Stimulated activated CD4-positive, alpha-beta T cell treated with anti-CD3 and anti-CD28 coated beads, Interleukin-1b, Interleukin-23, amount 100 ng/mL, for 24 hours (primary cell): ENCODE data around the gene ADGRG7.
A peak's percentile ranks its signal among the peaks of the same experiment; 100 is the strongest.

Source experiments
- DNase-seq, 4 experiments: peaks; one replicate each; pipeline ENCODE4 v3.0.0-alpha.2; 2020; ENCODE audit warnings: low read depth in 4 of 4, low spot score in 1 of 4

ADGRG7 gene

GRCh38 chr3:100697723-100698285 is 88.4 kb downstream of the ADGRG7 start:
- no peak for DNase-seq

GRCh38 chr3:100698736-100699135 is 89.3 kb downstream of the ADGRG7 start:
- no peak for DNase-seq

GRCh38 chr3:100700708-100701107 is 91.3 kb downstream of the ADGRG7 start:
- DNase-seq: no peak

GRCh38 chr3:100702082-100702979 is 92.9 kb downstream of the ADGRG7 start:
- DNase-seq: no peak

GRCh38 chr3:100702980-100703345 is 93.6 kb downstream of the ADGRG7 start:
- no peak for DNase-seq

- DNase-seq: no peak
Measured at GRCh38 chr3:100703865-100704264, 94.5 kb downstream of the ADGRG7 start.

GRCh38 chr3:100706365-100706764 is 97.0 kb downstream of the ADGRG7 start:
- no peak for DNase-seq

- DNase-seq: no peak
Measured at GRCh38 chr3:100708644-100708988, 99.2 kb downstream of the ADGRG7 start.

GRCh38 chr3:100708989-100709841 is 99.8 kb downstream of the ADGRG7 start, which contains the start of gene TFG:
TFG (plus strand) TSS chr3:100709494; CDS start chr3:100713686, 4,192 bp downstream.
- peak; percentile 91 to 95 (median 94) for DNase-seq

- DNase-seq: peak in 1 of 4 experiments; percentile 7
Measured at GRCh38 chr3:100709842-100710260, 100.5 kb downstream of the ADGRG7 start.

GRCh38 chr3:100710261-100710968 is 101.0 kb downstream of the ADGRG7 start:
- DNase-seq: peak; percentile 35 to 81 (median 48)

- DNase-seq: no peak
Measured at GRCh38 chr3:100715176-100715575, 105.8 kb downstream of the ADGRG7 start.

- no peak for DNase-seq
Measured at GRCh38 chr3:100717063-100717462, 107.7 kb downstream of the ADGRG7 start.

GRCh38 chr3:100717637-100718487 is 108.5 kb downstream of the ADGRG7 start:
- DNase-seq: no peak

- DNase-seq: no peak
Measured at GRCh38 chr3:100719136-100719535, 109.7 kb downstream of the ADGRG7 start.

- no peak for DNase-seq
Measured at GRCh38 chr3:100720426-100720825, 111.0 kb downstream of the ADGRG7 start.

GRCh38 chr3:100725935-100726513 is 116.6 kb downstream of the ADGRG7 start:
- DNase-seq: no peak

- DNase-seq: no peak
Measured at GRCh38 chr3:100726706-100727105, 117.3 kb downstream of the ADGRG7 start.

- no peak for DNase-seq
Measured at GRCh38 chr3:100730524-100730923, 121.1 kb downstream of the ADGRG7 start.

GRCh38 chr3:100732435-100732834 is 123.0 kb downstream of the ADGRG7 start:
- DNase-seq: no peak
